SK-N-SH treated with all-trans-retinoic acid at 6 μM for 48 hours (cell line): ENCODE results near the gene ALK.

Experiments used
- ATAC-seq: fragments of 200-7000 bp; cut with Tn5 transposase; 3 replicates; pipeline ENCODE4 v1.9.1; 2020; ENCODE audit warnings: mild to moderate bottlenecking, moderate library complexity
- ARNTL ChIP-seq: fragments of 450-650 bp; formaldehyde crosslinking; IDR thresholded peaks from 2 replicates; pipeline ENCODE4 v1.5.0; 2020; ENCODE audit warnings: low read depth, mild to moderate bottlenecking, moderate library complexity, borderline replicate concordance
- BACH2 ChIP-seq: fragments of 250-450 bp; sonication (Bioruptor Pico); IDR thresholded peaks from 2 replicates; pipeline ENCODE4 v1.9.0; 2021; ENCODE audit warnings: mild to moderate bottlenecking, borderline replicate concordance
- CSDC2 ChIP-seq: fragments of 250-450 bp; sonication (Bioruptor Pico); IDR thresholded peaks from 2 replicates; pipeline ENCODE4 v1.5.0; 2020; ENCODE audit warnings: mild to moderate bottlenecking, moderate library complexity
- ESRRG ChIP-seq: fragments of 250-450 bp; sonication (Bioruptor Pico); IDR thresholded peaks from 2 replicates; pipeline ENCODE4 v1.6.1; 2021; ENCODE audit warnings: mild to moderate bottlenecking
- GLIS3 ChIP-seq: fragments of 250-450 bp; sonication (Bioruptor Pico); IDR thresholded peaks from 2 replicates; pipeline ENCODE4 v1.5.0; 2020; ENCODE audit warnings: mild to moderate bottlenecking, moderate library complexity
- ISL1 ChIP-seq: fragments of 250-450 bp; sonication (Bioruptor Pico); IDR thresholded peaks from 2 replicates; pipeline ENCODE4 v2.1.2; 2022; ENCODE audit warnings: mild to moderate bottlenecking, moderate library complexity
- OSR1 ChIP-seq: fragments of 250-450 bp; sonication (Bioruptor Pico); IDR thresholded peaks from 2 replicates; pipeline ENCODE4 v1.8.0; 2022; ENCODE audit warnings: moderate library complexity, mild to moderate bottlenecking, inconsistent platforms
- PPARA ChIP-seq: fragments of 250-450 bp; sonication (Bioruptor Pico); IDR thresholded peaks from 2 replicates; pipeline ENCODE4 v1.5.0; 2020; ENCODE audit warnings: mild to moderate bottlenecking, borderline replicate concordance
- RARB ChIP-seq: fragments of 250-450 bp; sonication (Bioruptor Pico); IDR thresholded peaks from 2 replicates; pipeline ENCODE4 v1.8.0; 2021; ENCODE audit warnings: mild to moderate bottlenecking, moderate library complexity
- SNAI2 ChIP-seq: fragments of 250-450 bp; sonication (Bioruptor Pico); IDR thresholded peaks from 2 replicates; pipeline ENCODE4 v1.5.0; 2020; ENCODE audit warnings: mild to moderate bottlenecking, moderate library complexity
- TCF4 ChIP-seq: fragments of 250-450 bp; sonication (Bioruptor Pico); IDR thresholded peaks from 2 replicates; pipeline ENCODE4 v1.8.0; 2021; ENCODE audit warnings: mild to moderate bottlenecking, moderate library complexity, borderline replicate concordance
- TOX ChIP-seq: fragments of 250-450 bp; sonication (Bioruptor Pico); IDR thresholded peaks from 2 replicates; pipeline ENCODE4 v1.8.0; 2021; ENCODE audit warnings: mild to moderate bottlenecking, moderate library complexity, borderline replicate concordance
- ZC3H10 ChIP-seq: fragments of 250-450 bp; sonication (Bioruptor Pico); IDR thresholded peaks from 2 replicates; pipeline ENCODE4 v1.5.1; 2021; ENCODE audit warnings: mild to moderate bottlenecking, moderate library complexity
- ZFP3 ChIP-seq: fragments of 250-450 bp; sonication (Bioruptor Pico); IDR thresholded peaks from 2 replicates; pipeline ENCODE4 v1.5.0; 2020; ENCODE audit warnings: mild to moderate bottlenecking, moderate library complexity
- ZFP30 ChIP-seq: fragments of 450-650 bp; formaldehyde crosslinking; IDR thresholded peaks from 2 replicates; pipeline ENCODE4 v1.5.0; 2022; ENCODE audit warnings: mild to moderate bottlenecking, moderate library complexity
- ZNF565 ChIP-seq: fragments of 450-650 bp; formaldehyde crosslinking; conservative IDR thresholded peaks from 2 replicates; pipeline ENCODE4 v1.5.0; 2020; ENCODE audit warnings: low read depth, mild to moderate bottlenecking, moderate library complexity
- ZNF70 ChIP-seq: fragments of 450-650 bp; formaldehyde crosslinking; IDR thresholded peaks from 2 replicates; pipeline ENCODE4 v1.5.0; 2020; ENCODE audit warnings: mild to moderate bottlenecking, moderate library complexity
- ZNF8 ChIP-seq: fragments of 450-650 bp; formaldehyde crosslinking; IDR thresholded peaks from 2 replicates; pipeline ENCODE4 v1.5.0; 2020; ENCODE audit warnings: mild to moderate bottlenecking, moderate library complexity
- TF ChIP-seq, protein P1 (sequence below): fragments of 250-450 bp; sonication (Bioruptor Pico); IDR thresholded peaks from 2 replicates; pipeline ENCODE4 v1.8.0; 2020; ENCODE audit warnings: mild to moderate bottlenecking, moderate library complexity, borderline replicate concordance
- TF ChIP-seq, protein P2 (sequence below): fragments of 250-450 bp; sonication (Bioruptor Pico); IDR thresholded peaks from 2 replicates; pipeline ENCODE4 v1.5.1; 2020; ENCODE audit warnings: low read depth, mild to moderate bottlenecking, moderate library complexity
- TF ChIP-seq, protein P3 (sequence below): fragments of 250-450 bp; sonication (Bioruptor Pico); IDR thresholded peaks from 2 replicates; pipeline ENCODE4 v1.5.1; 2021; ENCODE audit warnings: mild to moderate bottlenecking, moderate library complexity
- TF ChIP-seq, protein P4 (sequence below): fragments of 250-450 bp; sonication (Bioruptor Pico); IDR thresholded peaks from 2 replicates; pipeline ENCODE4 v1.8.0; 2021; ENCODE audit warnings: low read depth, mild to moderate bottlenecking, moderate library complexity, borderline replicate concordance
- TF ChIP-seq, protein P5 (sequence below): fragments of 250-450 bp; sonication (Bioruptor Pico); IDR thresholded peaks from 2 replicates; pipeline ENCODE4 v1.5.0; 2020; ENCODE audit warnings: mild to moderate bottlenecking, moderate library complexity

ALK gene

DNA sequence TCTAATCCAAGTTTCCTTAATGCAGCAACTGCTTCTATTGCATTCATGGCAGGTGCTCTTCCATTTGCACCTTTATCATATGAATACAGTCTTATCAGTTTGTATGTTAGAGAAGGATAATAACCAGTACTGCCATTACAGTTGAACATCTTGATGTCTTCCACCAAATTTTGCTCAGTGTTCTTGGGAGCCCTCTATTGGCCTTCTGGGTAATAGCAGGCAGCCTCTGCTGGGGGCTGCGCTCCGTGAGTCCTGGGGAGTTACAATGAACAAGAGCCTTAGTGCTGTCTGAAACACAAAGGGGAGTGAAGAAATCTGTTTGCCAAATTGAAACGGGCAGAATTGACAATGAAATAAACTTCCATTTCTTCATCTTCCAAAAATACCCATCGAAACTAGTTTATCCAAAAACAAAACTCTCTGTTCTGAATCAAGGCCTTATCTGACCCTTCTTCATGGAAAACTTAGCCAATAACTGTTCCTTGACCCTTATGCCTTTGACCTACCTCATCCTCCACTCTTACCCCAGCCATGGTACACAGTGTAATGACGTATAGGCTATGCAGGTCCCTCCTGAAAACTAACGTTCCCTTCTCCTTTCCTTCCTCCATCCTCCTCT, 79.9 kb downstream of the ALK start:
- ATAC-seq: peak; percentile 85
- 0 out of 2 replicates have a peak, but pooled peaks have one; percentile 3 for TF ChIP-seq ZNF8 (CRISPR knock-in tag)
- no peak for TF ChIP-seq ZNF565 (CRISPR knock-in tag)

DNA sequence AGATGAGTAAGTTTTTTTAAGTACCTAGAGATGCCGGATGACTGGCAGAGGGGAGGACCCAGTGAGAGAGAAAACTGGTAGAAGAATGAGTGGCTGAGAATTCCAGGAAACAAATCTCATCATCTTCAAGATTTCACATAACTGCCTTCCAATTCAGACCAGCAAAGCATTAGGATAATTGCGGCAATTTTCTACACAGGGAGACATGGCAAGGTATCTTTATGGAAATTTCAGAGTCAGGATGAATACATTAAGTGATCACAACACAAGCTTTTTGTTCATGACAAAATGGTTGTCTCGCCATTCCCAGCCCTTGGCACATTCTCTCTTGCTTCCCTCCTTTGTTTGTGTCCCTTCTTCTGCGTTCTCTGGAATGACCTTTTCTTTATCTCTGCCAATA, 82.1 kb downstream of the ALK start:
- no peak for ATAC-seq
- TF ChIP-seq RARB (no peak), ZNF8 (CRISPR knock-in tag) (no peak), CSDC2 (CRISPR knock-in tag) (no peak), TOX (no peak), SNAI2 (CRISPR knock-in tag) (no peak), ZFP30 (CRISPR knock-in tag) (no peak), GLIS3 (no peak), ARNTL (CRISPR knock-in tag) (no peak), ISL1 (no peak)
- TF ChIP-seq, protein P1, sequence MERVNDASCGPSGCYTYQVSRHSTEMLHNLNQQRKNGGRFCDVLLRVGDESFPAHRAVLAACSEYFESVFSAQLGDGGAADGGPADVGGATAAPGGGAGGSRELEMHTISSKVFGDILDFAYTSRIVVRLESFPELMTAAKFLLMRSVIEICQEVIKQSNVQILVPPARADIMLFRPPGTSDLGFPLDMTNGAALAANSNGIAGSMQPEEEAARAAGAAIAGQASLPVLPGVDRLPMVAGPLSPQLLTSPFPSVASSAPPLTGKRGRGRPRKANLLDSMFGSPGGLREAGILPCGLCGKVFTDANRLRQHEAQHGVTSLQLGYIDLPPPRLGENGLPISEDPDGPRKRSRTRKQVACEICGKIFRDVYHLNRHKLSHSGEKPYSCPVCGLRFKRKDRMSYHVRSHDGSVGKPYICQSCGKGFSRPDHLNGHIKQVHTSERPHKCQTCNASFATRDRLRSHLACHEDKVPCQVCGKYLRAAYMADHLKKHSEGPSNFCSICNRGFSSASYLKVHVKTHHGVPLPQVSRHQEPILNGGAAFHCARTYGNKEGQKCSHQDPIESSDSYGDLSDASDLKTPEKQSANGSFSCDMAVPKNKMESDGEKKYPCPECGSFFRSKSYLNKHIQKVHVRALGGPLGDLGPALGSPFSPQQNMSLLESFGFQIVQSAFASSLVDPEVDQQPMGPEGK: no peak
- TF ChIP-seq, protein P2, sequence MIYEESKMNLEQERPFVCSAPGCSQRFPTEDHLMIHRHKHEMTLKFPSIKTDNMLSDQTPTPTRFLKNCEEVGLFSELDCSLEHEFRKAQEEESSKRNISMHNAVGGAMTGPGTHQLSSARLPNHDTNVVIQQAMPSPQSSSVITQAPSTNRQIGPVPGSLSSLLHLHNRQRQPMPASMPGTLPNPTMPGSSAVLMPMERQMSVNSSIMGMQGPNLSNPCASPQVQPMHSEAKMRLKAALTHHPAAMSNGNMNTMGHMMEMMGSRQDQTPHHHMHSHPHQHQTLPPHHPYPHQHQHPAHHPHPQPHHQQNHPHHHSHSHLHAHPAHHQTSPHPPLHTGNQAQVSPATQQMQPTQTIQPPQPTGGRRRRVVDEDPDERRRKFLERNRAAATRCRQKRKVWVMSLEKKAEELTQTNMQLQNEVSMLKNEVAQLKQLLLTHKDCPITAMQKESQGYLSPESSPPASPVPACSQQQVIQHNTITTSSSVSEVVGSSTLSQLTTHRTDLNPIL: no peak
- TF ChIP-seq, protein P3, sequence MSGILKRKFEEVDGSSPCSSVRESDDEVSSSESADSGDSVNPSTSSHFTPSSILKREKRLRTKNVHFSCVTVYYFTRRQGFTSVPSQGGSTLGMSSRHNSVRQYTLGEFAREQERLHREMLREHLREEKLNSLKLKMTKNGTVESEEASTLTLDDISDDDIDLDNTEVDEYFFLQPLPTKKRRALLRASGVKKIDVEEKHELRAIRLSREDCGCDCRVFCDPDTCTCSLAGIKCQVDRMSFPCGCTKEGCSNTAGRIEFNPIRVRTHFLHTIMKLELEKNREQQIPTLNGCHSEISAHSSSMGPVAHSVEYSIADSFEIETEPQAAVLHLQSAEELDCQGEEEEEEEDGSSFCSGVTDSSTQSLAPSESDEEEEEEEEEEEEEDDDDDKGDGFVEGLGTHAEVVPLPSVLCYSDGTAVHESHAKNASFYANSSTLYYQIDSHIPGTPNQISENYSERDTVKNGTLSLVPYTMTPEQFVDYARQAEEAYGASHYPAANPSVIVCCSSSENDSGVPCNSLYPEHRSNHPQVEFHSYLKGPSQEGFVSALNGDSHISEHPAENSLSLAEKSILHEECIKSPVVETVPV: no peak
- TF ChIP-seq, all 23 proteins: peak for 0

DNA sequence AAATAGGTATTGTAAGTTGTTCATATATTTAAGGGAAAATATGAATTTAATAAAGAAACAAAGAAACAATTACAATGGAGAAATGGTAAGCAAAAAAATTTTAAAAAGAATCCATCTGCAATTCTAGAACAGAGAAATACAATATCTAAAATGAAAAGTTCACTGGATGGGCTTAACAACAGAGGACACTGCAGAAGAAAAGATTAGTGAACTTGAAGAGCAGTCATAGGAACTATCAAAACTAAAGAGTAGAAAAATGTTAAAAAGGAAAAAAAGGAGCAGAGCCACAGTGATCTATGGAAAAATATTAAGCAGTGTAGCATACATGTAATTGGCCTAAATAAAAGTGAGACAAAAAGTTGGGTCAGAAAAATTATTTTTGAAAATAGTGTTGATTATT, 83.5 kb downstream of the ALK start:
- TF ChIP-seq PPARA (no peak), ZFP30 (CRISPR knock-in tag) (peak; percentile 94)
- no peak for ATAC-seq

DNA sequence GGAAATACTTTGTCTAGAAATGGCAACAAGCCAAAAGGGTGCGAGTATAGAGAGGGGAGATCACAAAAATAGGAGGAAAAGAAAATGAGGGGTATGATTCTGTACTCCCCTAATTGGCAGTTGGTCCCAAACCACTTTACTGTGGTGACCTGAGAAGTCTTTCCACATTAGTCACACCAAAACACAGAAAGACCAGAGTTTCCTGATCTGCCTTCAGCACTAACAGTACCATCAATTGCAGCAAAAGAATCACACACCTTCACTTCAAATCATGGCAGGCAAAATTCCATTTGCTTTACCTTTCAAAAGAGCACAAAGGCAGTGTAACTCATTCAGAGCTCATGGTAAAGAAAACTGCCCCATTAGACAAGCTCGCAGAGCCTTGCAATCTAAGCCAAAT, 86.8 kb downstream of the ALK start:
- no peak for ATAC-seq
- TF ChIP-seq CSDC2 (CRISPR knock-in tag): no peak
- TF ChIP-seq OSR1 (CRISPR knock-in tag): no peak
- no peak for TF ChIP-seq ARNTL (CRISPR knock-in tag)
- TF ChIP-seq BACH2 (CRISPR knock-in tag): no peak
- no peak for TF ChIP-seq RARB
- no peak for TF ChIP-seq ZNF565 (CRISPR knock-in tag)
- TF ChIP-seq, protein P4, sequence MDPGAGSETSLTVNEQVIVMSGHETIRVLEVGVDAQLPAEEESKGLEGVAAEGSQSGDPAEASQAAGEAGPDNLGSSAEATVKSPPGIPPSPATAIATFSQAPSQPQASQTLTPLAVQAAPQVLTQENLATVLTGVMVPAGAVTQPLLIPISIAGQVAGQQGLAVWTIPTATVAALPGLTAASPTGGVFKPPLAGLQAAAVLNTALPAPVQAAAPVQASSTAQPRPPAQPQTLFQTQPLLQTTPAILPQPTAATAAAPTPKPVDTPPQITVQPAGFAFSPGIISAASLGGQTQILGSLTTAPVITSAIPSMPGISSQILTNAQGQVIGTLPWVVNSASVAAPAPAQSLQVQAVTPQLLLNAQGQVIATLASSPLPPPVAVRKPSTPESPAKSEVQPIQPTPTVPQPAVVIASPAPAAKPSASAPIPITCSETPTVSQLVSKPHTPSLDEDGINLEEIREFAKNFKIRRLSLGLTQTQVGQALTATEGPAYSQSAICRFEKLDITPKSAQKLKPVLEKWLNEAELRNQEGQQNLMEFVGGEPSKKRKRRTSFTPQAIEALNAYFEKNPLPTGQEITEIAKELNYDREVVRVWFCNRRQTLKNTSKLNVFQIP (CRISPR knock-in tag): no peak
- TF ChIP-seq, protein P5, sequence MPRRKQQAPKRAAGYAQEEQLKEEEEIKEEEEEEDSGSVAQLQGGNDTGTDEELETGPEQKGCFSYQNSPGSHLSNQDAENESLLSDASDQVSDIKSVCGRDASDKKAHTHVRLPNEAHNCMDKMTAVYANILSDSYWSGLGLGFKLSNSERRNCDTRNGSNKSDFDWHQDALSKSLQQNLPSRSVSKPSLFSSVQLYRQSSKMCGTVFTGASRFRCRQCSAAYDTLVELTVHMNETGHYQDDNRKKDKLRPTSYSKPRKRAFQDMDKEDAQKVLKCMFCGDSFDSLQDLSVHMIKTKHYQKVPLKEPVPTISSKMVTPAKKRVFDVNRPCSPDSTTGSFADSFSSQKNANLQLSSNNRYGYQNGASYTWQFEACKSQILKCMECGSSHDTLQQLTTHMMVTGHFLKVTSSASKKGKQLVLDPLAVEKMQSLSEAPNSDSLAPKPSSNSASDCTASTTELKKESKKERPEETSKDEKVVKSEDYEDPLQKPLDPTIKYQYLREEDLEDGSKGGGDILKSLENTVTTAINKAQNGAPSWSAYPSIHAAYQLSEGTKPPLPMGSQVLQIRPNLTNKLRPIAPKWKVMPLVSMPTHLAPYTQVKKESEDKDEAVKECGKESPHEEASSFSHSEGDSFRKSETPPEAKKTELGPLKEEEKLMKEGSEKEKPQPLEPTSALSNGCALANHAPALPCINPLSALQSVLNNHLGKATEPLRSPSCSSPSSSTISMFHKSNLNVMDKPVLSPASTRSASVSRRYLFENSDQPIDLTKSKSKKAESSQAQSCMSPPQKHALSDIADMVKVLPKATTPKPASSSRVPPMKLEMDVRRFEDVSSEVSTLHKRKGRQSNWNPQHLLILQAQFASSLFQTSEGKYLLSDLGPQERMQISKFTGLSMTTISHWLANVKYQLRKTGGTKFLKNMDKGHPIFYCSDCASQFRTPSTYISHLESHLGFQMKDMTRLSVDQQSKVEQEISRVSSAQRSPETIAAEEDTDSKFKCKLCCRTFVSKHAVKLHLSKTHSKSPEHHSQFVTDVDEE (CRISPR knock-in tag): no peak
- no peak for TF ChIP-seq ESRRG (CRISPR knock-in tag)
- TF ChIP-seq ZNF70 (CRISPR knock-in tag): no peak
- no peak for TF ChIP-seq TCF4 (CRISPR knock-in tag)
- no peak for TF ChIP-seq SNAI2 (CRISPR knock-in tag)
- no peak for TF ChIP-seq GLIS3
- TF ChIP-seq ZNF8 (CRISPR knock-in tag): no peak
- no peak for TF ChIP-seq ZC3H10 (CRISPR knock-in tag)
- TF ChIP-seq, protein P3: no peak
- TF ChIP-seq, protein P1: no peak
- TF ChIP-seq ZFP3: no peak
